IPS-20b (cell line): ENCODE results near the gene BTNL2.
"Not testable (repeated sequence)": the region's sequence is repeated elsewhere in the genome, so short reads cannot be mapped to it uniquely, and the experiment has no call there.

Source experiments
- H3K27ac ChIP-seq: one replicate; pipeline ENCODE4 v1.5.1; 2013; ENCODE audit warnings: low read length
- H3K27me3 ChIP-seq: 2 replicates; pipeline ENCODE4 v1.6.1; 2013; ENCODE audit warnings: mild to moderate bottlenecking, low read length, inconsistent platforms; ENCODE audit not compliant: insufficient read depth
- H3K36me3 ChIP-seq: 2 replicates; pipeline ENCODE4 v1.6.1; 2013; ENCODE audit warnings: low read depth, mild to moderate bottlenecking, inconsistent platforms, low read length, moderate library complexity; ENCODE audit not compliant: insufficient read depth
- H3K4me1 ChIP-seq: 2 replicates; pipeline ENCODE4 v1.6.1; 2013; ENCODE audit warnings: mild to moderate bottlenecking, control low read depth, inconsistent platforms, low read length, moderate library complexity; ENCODE audit not compliant: insufficient read depth
- H3K4me3 ChIP-seq: 2 replicates; pipeline ENCODE4 v1.5.1; 2013; ENCODE audit warnings: mild to moderate bottlenecking, low read length, inconsistent platforms
- H3K9ac ChIP-seq: 2 replicates; pipeline ENCODE4 v1.6.1; 2013; ENCODE audit warnings: low read depth, mild to moderate bottlenecking, inconsistent platforms, low read length, moderate library complexity
- H3K9me3 ChIP-seq: 2 replicates; pipeline ENCODE4 v1.6.1; 2013; ENCODE audit warnings: mild to moderate bottlenecking, low read depth, low read length, inconsistent platforms; ENCODE audit not compliant: insufficient read depth

BTNL2 gene

GRCh38 chr6:32386040-32386439 is 20.9 kb downstream of the BTNL2 start:
- H3K27me3 ChIP-seq: no peaks in the 10 kb centered on the region

GRCh38 chr6:32382757-32383420 is 24.1 kb downstream of the BTNL2 start:
- Histone ChIP-seq H3K9me3 (no peaks in the 10 kb centered on the region), H3K27me3 (no peaks in the 10 kb centered on the region), H3K9ac (no peak overlapping the region), H3K36me3 (no peaks in the 10 kb centered on the region), H3K27ac (no peak overlapping the region), H3K4me1 (no peaks in the 10 kb centered on the region), H3K4me3 (no peak overlapping the region)

More at GRCh38 chr6:32386040-32386439, 20.9 kb downstream of the BTNL2 start:
- H3K4me1 ChIP-seq: no peaks in the 10 kb centered on the region
- H3K36me3 ChIP-seq: no peaks in the 10 kb centered on the region
- no peak overlapping the region for H3K9ac ChIP-seq
- no peak overlapping the region for H3K4me3 ChIP-seq
- no peak overlapping the region for H3K27ac ChIP-seq
- H3K9me3 ChIP-seq: no peaks in the 10 kb centered on the region

GRCh38 chr6:32379545-32379944 is 27.4 kb downstream of the BTNL2 start:
- no peak overlapping the region for H3K27ac ChIP-seq
- no peak overlapping the region for H3K4me3 ChIP-seq
- H3K27me3 ChIP-seq: no peaks in the 10 kb centered on the region
- no peaks in the 10 kb centered on the region for H3K36me3 ChIP-seq
- H3K4me1 ChIP-seq: no peaks in the 10 kb centered on the region
- no peak overlapping the region for H3K9ac ChIP-seq
- H3K9me3 ChIP-seq: no peaks in the 10 kb centered on the region

- Histone ChIP-seq H3K4me3 (no peak overlapping the region), H3K27me3 (no peaks in the 10 kb centered on the region), H3K36me3 (no peaks in the 10 kb centered on the region), H3K9ac (no peak overlapping the region), H3K9me3 (no peaks in the 10 kb centered on the region), H3K4me1 (no peaks in the 10 kb centered on the region), H3K27ac (no peak overlapping the region)
Observed at GRCh38 chr6:32375739-32376529, 31.0 kb downstream of the BTNL2 start.

GRCh38 chr6:32371803-32372202 is 35.2 kb downstream of the BTNL2 start, which contains the start of gene TSBP1:
Gene TSBP1 (minus strand): TSS chr6:32371903. CDS start chr6:32371706, 197 bp downstream.
- Histone ChIP-seq H3K27me3 (no peaks in the 10 kb centered on the region), H3K4me1 (no peaks in the 10 kb centered on the region), H3K27ac (no peak within 1 kb of the TSS), H3K9me3 (no peaks in the 10 kb centered on the region), H3K36me3 (no peaks in the 10 kb centered on the region), H3K9ac (no peak within 1 kb of the TSS), H3K4me3 (no peak within 1 kb of the TSS)

- H3K4me3 ChIP-seq: no peak overlapping the region
- H3K9ac ChIP-seq: no peak overlapping the region
- no peak overlapping the region for H3K27ac ChIP-seq
- H3K27me3 ChIP-seq: no peaks in the 10 kb centered on the region
- H3K36me3 ChIP-seq: no peaks in the 10 kb centered on the region
- H3K4me1 ChIP-seq: no peaks in the 10 kb centered on the region
- no peaks in the 10 kb centered on the region for H3K9me3 ChIP-seq
Observed at GRCh38 chr6:32371229-32371628, 35.8 kb downstream of the BTNL2 start.

- Histone ChIP-seq H3K9ac (no peak overlapping the region), H3K4me3 (no peak overlapping the region), H3K9me3 (no peaks in the 10 kb centered on the region), H3K27me3 (no peaks in the 10 kb centered on the region), H3K27ac (no peak overlapping the region), H3K36me3 (no peaks in the 10 kb centered on the region), H3K4me1 (no peaks in the 10 kb centered on the region)
Observed at GRCh38 chr6:32370505-32370904, 36.5 kb downstream of the BTNL2 start.

GRCh38 chr6:32369660-32370059 is 37.3 kb downstream of the BTNL2 start:
- H3K4me3 ChIP-seq: no peak overlapping the region
- H3K27me3 ChIP-seq: no peaks in the 10 kb centered on the region
- H3K9ac ChIP-seq: no peak overlapping the region
- no peaks in the 10 kb centered on the region for H3K36me3 ChIP-seq
- H3K27ac ChIP-seq: no peak overlapping the region
- H3K4me1 ChIP-seq: no peaks in the 10 kb centered on the region
- no peaks in the 10 kb centered on the region for H3K9me3 ChIP-seq

GRCh38 chr6:32367644-32368043 is 39.3 kb downstream of the BTNL2 start:
- no peaks in the 10 kb centered on the region for H3K36me3 ChIP-seq
- no peak overlapping the region for H3K27ac ChIP-seq
- no peaks in the 10 kb centered on the region for H3K27me3 ChIP-seq
- no peaks in the 10 kb centered on the region for H3K9me3 ChIP-seq
- no peak overlapping the region for H3K9ac ChIP-seq
- no peak overlapping the region for H3K4me3 ChIP-seq
- H3K4me1 ChIP-seq: no peaks in the 10 kb centered on the region

GRCh38 chr6:32359225-32359624 is 47.8 kb downstream of the BTNL2 start:
- H3K27me3 ChIP-seq, H3K4me3 ChIP-seq, H3K9ac ChIP-seq, H3K4me1 ChIP-seq, H3K27ac ChIP-seq, H3K36me3 ChIP-seq, H3K9me3 ChIP-seq: not testable (repeated sequence)

GRCh38 chr6:32358548-32358947 is 48.4 kb downstream of the BTNL2 start:
- not testable (repeated sequence) for H3K4me3 ChIP-seq, H3K36me3 ChIP-seq, H3K4me1 ChIP-seq, H3K9ac ChIP-seq, H3K27ac ChIP-seq, H3K9me3 ChIP-seq, H3K27me3 ChIP-seq

GRCh38 chr6:32355018-32355417 is 52.0 kb downstream of the BTNL2 start:
- Histone ChIP-seq H3K9ac (no peak overlapping the region), H3K9me3 (no peaks in the 10 kb centered on the region), H3K36me3 (no peaks in the 10 kb centered on the region), H3K27me3 (no peaks in the 10 kb centered on the region), H3K4me3 (no peak overlapping the region), H3K4me1 (no peaks in the 10 kb centered on the region), H3K27ac (no peak overlapping the region)
